Measurements from ENCODE around the gene BTBD7. TPM values are rescaled to one million over a fixed set of nuclear protein-coding genes. Genes with fewer than 3 reads are reported as not detected.

BTBD7 gene
- total and polyA plus RNA-seq, 2 of the 4 experiments (the other 2 are of a cell fraction) = 11.9 to 30.5 TPM

- no peak overlapping the region for H3K56ac ChIP-seq (ENCODE audit: extremely low read depth, insufficient read depth, low read length)
- TF ChIP-seq CHD1 (IDR thresholded peaks at IDR 0.05; ENCODE audit: low read depth, low read length) = no peak
- no peak for TF ChIP-seq BHLHE40 (IDR thresholded peaks at IDR 0.05; ENCODE audit: low read depth, low read length)
- TF ChIP-seq ELK1 (IDR thresholded peaks at IDR 0.05; ENCODE audit: borderline replicate concordance, low read depth, low read length) = no peak
- TF ChIP-seq SMC3 (IDR thresholded peaks at IDR 0.05; ENCODE audit: low read depth, low read length) = no peak
- TF ChIP-seq USF2 (IDR thresholded peaks at IDR 0.05; ENCODE audit: low read depth, low read length) = no peak
- no peak for TF ChIP-seq RCOR1 (IDR thresholded peaks at IDR 0.05; ENCODE audit: insufficient replicate concordance, low read length)
- TF ChIP-seq FOS (IDR thresholded peaks at IDR 0.05; ENCODE audit: low read depth, low read length) = no peak
- TF ChIP-seq CEBPB (IDR thresholded peaks at IDR 0.05; ENCODE audit: low read depth, low read length) = no peak
- no peak for TF ChIP-seq CTCF (conservative IDR thresholded peaks at IDR 0.05; ENCODE audit: low read depth, low read length)
- TF ChIP-seq MAFK (IDR thresholded peaks at IDR 0.05; ENCODE audit: low read depth, low read length) = no peak
- TF ChIP-seq RFX5 (IDR thresholded peaks at IDR 0.05; ENCODE audit: low read depth, low read length) = no peak
- TF ChIP-seq MAZ (IDR thresholded peaks at IDR 0.05; ENCODE audit: borderline replicate concordance, low read depth, low read length) = no peak
- TF ChIP-seq POLR2A (IDR thresholded peaks at IDR 0.05; ENCODE audit: low read depth, low read length) = no peak
- no peak for TF ChIP-seq MXI1 (IDR thresholded peaks at IDR 0.05; ENCODE audit: borderline replicate concordance, low read depth, low read length)
- TF ChIP-seq NFE2L2 (IDR thresholded peaks at IDR 0.05; ENCODE audit: low read depth, low read length) = no peak
- TF ChIP-seq RAD21 (IDR thresholded peaks at IDR 0.05; ENCODE audit: low read length) = no peak
- H4K20me1 ChIP-seq (ENCODE audit: insufficient read depth, low read length) = no peaks in the 10 kb centered on the region
- no peaks in the 10 kb centered on the region for H3K9me3 ChIP-seq (ENCODE audit: control insufficient read depth, insufficient read depth, low read length)
- H3K4ac ChIP-seq (ENCODE audit: low read depth, low read length) = no peak overlapping the region
- H2BK20ac ChIP-seq (ENCODE audit: low read depth, low read length) = no peak overlapping the region
- dilution Hi-C loops (cut with HindIII; ENCODE audit: low sequenced_read_pairs, unreplicated experiment) = no loop called here
- CTCF ChIA-PET = no interaction called here
- intact Hi-C loops (cut with micrococcal nuclease) = no loop called here
- H3K23ac ChIP-seq (ENCODE audit: low read depth, low read length) = no peak overlapping the region
- H4K91ac ChIP-seq (ENCODE audit: insufficient read depth, low read depth, low read length) = no peak overlapping the region
- H2AK5ac ChIP-seq (ENCODE audit: low read depth, low read length) = no peak overlapping the region
- H3K9ac ChIP-seq (ENCODE audit: low read depth, low read length) = no peak overlapping the region
- no peak overlapping the region for H3K18ac ChIP-seq (ENCODE audit: low read depth, low read length)
- H3K27ac ChIP-seq (ENCODE audit: insufficient read depth, low read length) = no peak overlapping the region
- in situ Hi-C loops (cut with MboI; ENCODE audit: low sequenced_read_pairs) = loop anchor here (10.0 kb wide), 1 partner anchor 332 kb away; no protein-coding TSS in a partner anchor
- H2AK9ac ChIP-seq (replicated peaks; ENCODE audit: low read depth, low read length, poor library complexity) = no peak overlapping the region
- H2BK15ac ChIP-seq (ENCODE audit: low read depth, low read length) = no peak overlapping the region
- no peak overlapping the region for H2BK120ac ChIP-seq (ENCODE audit: low read depth, low read length)
- no peaks in the 10 kb centered on the region for H3K9me1 ChIP-seq (ENCODE audit: insufficient read depth, low read length)
- WGBS, 2 experiments (ENCODE audit: extremely low coverage in 2 of 2, insufficient read length in 1 of 2) = no CpG with 5 or more reads among the region's 3 CpGs
- H3K14ac ChIP-seq (replicated peaks; ENCODE audit: low read depth, low read length) = no peak overlapping the region
- POLR2A ChIA-PET (ENCODE audit: unreplicated experiment) = no interaction called here
- H3K4me3 ChIP-seq (ENCODE audit: insufficient read depth, low read depth, low read length) = no peak overlapping the region
- H3K36me3 ChIP-seq (ENCODE audit: control insufficient read depth, insufficient read depth, low read length) = peaks cover 6% of the 10 kb centered on the region
- no peak for ATAC-seq (ENCODE audit: low read depth)
- no peak overlapping the region for H2AFZ ChIP-seq (replicated peaks; ENCODE audit: low read length, poor library complexity)
- no peak for DNase-seq
- H4K5ac ChIP-seq (ENCODE audit: low read depth, low read length) = no peak overlapping the region
- no TSS peak for BruUV-seq (replicated peaks)
- no peak overlapping the region for H4K8ac ChIP-seq (ENCODE audit: low read depth in 2 of 2, low read length in 2 of 2)
- H3K79me1 ChIP-seq (ENCODE audit: low read depth in 1 of 2, low read length in 2 of 2) = peaks cover 6% of the 10 kb centered on the region in 2 experiments; a peak in 2 of 4 replicates
- H2BK5ac ChIP-seq (ENCODE audit: low read depth, low read length, poor library complexity, severe bottlenecking) = no peak overlapping the region
- H3K4me2 ChIP-seq (ENCODE audit: low read depth, low read length) = no peak overlapping the region
- H3K27me3 ChIP-seq (ENCODE audit: control insufficient read depth, insufficient read depth, low read length) = no peaks in the 10 kb centered on the region
- no peaks in the 10 kb centered on the region for H3K4me1 ChIP-seq (ENCODE audit: control insufficient read depth, insufficient read depth, low read length)
Measured at GRCh38 chr14:93212432-93212831, 120.4 kb downstream of the BTBD7 start.

All from IMR-90 (cell line).